SU-DHL-6 (cell line): ENCODE results near the gene NME3.
A peak's percentile ranks its signal among the peaks of the same experiment; 100 is the strongest.

ENCODE experiments used
- H2AFZ ChIP-seq: fragments of 200-600 bp; sonication (generic); 2 replicates; pipeline ENCODE4 v1.6.1; 2014; ENCODE audit warnings: low read depth, mild to moderate bottlenecking, moderate library complexity, mixed read lengths, antibody characterized with exemption, low read length; ENCODE audit not compliant: severe bottlenecking
- H3F3A ChIP-seq: fragments of 200-600 bp; shearing (Covaris generic); 2 replicates; pipeline ENCODE4 v1.6.0; 2016; ENCODE audit warnings: antibody characterized with exemption, mild to moderate bottlenecking; ENCODE audit not compliant: insufficient read depth
- H3K27ac ChIP-seq: fragments of 200-600 bp; sonication (generic); 2 replicates; pipeline ENCODE4 v1.5.1; 2016; ENCODE audit warnings: low read depth, mild to moderate bottlenecking, low read length, moderate library complexity, mixed read lengths
- H3K27me3 ChIP-seq: fragments of 200-600 bp; sonication (generic), shearing (Covaris generic); 2 replicates; pipeline ENCODE4 v1.6.0; 2014; ENCODE audit warnings: mild to moderate bottlenecking, low read length
- H3K36me3 ChIP-seq: fragments of 200-600 bp; sonication (generic); 2 replicates; pipeline ENCODE4 v1.6.1; 2014; ENCODE audit warnings: mild to moderate bottlenecking, low read length, mixed read lengths
- H3K4me2 ChIP-seq: fragments of 300-600, 200-600 bp; shearing (Covaris generic), sonication (generic); 2 replicates; pipeline ENCODE4 v1.6.0; 2014; ENCODE audit warnings: low read length, low read depth, mild to moderate bottlenecking; ENCODE audit not compliant: poor library complexity, severe bottlenecking
- H3K4me3 ChIP-seq: fragments of 200-600 bp; sonication (generic); 2 replicates; pipeline ENCODE4 v1.5.1; 2014; ENCODE audit warnings: antibody characterized with exemption, low read length, mild to moderate bottlenecking, mixed read lengths; ENCODE audit not compliant: insufficient read depth, poor library complexity, severe bottlenecking
- H3K79me2 ChIP-seq: fragments of 200-600 bp; sonication (generic); 2 replicates; pipeline ENCODE4 v1.6.1; 2014; ENCODE audit warnings: mild to moderate bottlenecking, low read length, moderate library complexity; ENCODE audit not compliant: insufficient read depth
- H3K9ac ChIP-seq: fragments of 200-600 bp; sonication (generic); 2 replicates; pipeline ENCODE4 v1.7.0; 2014; ENCODE audit warnings: mild to moderate bottlenecking, low read length
- H3K9me2 ChIP-seq: fragments of 200-600 bp; sonication (generic); replicated peaks from 2 replicates; pipeline ENCODE4 v1.6.1; 2014; ENCODE audit warnings: low read length; ENCODE audit not compliant: insufficient read depth
- H3K9me3 ChIP-seq: fragments of 200-600 bp; sonication (generic); 2 replicates; pipeline ENCODE4 v1.6.1; 2014; ENCODE audit warnings: low read length, mixed read lengths; ENCODE audit not compliant: insufficient read depth
- H4K20me1 ChIP-seq: fragments of 200-600 bp; sonication (generic); 2 replicates; pipeline ENCODE4 v1.6.1; 2014; ENCODE audit warnings: low read depth, mild to moderate bottlenecking, antibody characterized with exemption, low read length, moderate library complexity, mixed read lengths
- CTCF ChIP-seq: fragments of 200-600 bp; sonication (generic); IDR thresholded peaks from one replicate; pipeline ENCODE4 v1.5.1; 2017; ENCODE audit warnings: antibody characterized with exemption, mild to moderate bottlenecking, low read length, moderate library complexity; ENCODE audit not compliant: insufficient read depth, poor library complexity, severe bottlenecking
- EZH2phosphoT487 ChIP-seq: fragments of 200-600 bp; sonication (generic), shearing (Covaris generic); conservative IDR thresholded peaks from 2 replicates; pipeline ENCODE4 v1.6.1; 2018; ENCODE audit warnings: mild to moderate bottlenecking, antibody characterized with exemption, low read length, moderate library complexity, mixed read lengths

The NME3 gene

GRCh38 chr16:1771864-1772361 is 570 bp upstream of the NME3 start:
- H3K9ac ChIP-seq = peak overlapping the region; percentile 93
- no peaks in the 10 kb centered on the region for H3K9me3 ChIP-seq
- H3K4me2 ChIP-seq = peak overlapping the region; percentile 95
- H3K36me3 ChIP-seq = no peaks in the 10 kb centered on the region
- peak overlapping the region; percentile 84 for H3K27ac ChIP-seq
- H2AFZ ChIP-seq = no peak overlapping the region
- peaks cover 16% of the 10 kb centered on the region for H3K79me2 ChIP-seq
- H3K4me3 ChIP-seq = peak overlapping the region; percentile 90
- no peaks in the 10 kb centered on the region for H3K27me3 ChIP-seq
- no peaks in the 10 kb centered on the region for H4K20me1 ChIP-seq
- peaks cover 16% of the 10 kb centered on the region; the same call in 1 of the 2 replicates for H3F3A ChIP-seq
- H3K9me2 ChIP-seq = no peaks in the 10 kb centered on the region
- TF ChIP-seq CTCF (no peak), EZH2phosphoT487 (no peak)

GRCh38 chr16:1770328-1771187 is 785 bp downstream of the NME3 start:
- H3K79me2 ChIP-seq = peaks cover 16% of the 10 kb centered on the region

GRCh38 chr16:1769402-1770300 is 1.7 kb downstream of the NME3 start:
- Histone ChIP-seq H4K20me1 (no peaks in the 10 kb centered on the region), H3K27ac (no peak overlapping the region), H3K36me3 (no peaks in the 10 kb centered on the region)

More at GRCh38 chr16:1770328-1771187, 785 bp downstream of the NME3 start:
- Histone ChIP-seq H3K27me3 (no peaks in the 10 kb centered on the region), H3K9me3 (no peaks in the 10 kb centered on the region), H3F3A (peaks cover 16% of the 10 kb centered on the region; the same call in 1 of the 2 replicates), H3K9me2 (no peaks in the 10 kb centered on the region), H3K4me3 (peak overlapping the region; percentile 90), H3K4me2 (peak overlapping the region; percentile 95), H3K27ac (peak overlapping the region; percentile 84), H3K36me3 (no peaks in the 10 kb centered on the region), H3K9ac (peak overlapping the region; percentile 93), H4K20me1 (no peaks in the 10 kb centered on the region), H2AFZ (no peak overlapping the region)
- TF ChIP-seq CTCF (no peak), EZH2phosphoT487 (no peak)

More at GRCh38 chr16:1769402-1770300, 1.7 kb downstream of the NME3 start:
- Histone ChIP-seq H3K79me2 (peaks cover 16% of the 10 kb centered on the region), H3K27me3 (no peaks in the 10 kb centered on the region), H2AFZ (no peak overlapping the region), H3K4me2 (peak overlapping the region; percentile 95), H3F3A (peaks cover 16% of the 10 kb centered on the region; the same call in 1 of the 2 replicates), H3K9ac (no peak overlapping the region), H3K9me3 (no peaks in the 10 kb centered on the region), H3K4me3 (no peak overlapping the region), H3K9me2 (no peaks in the 10 kb centered on the region)
- no peak for TF ChIP-seq EZH2phosphoT487
- no peak for TF ChIP-seq CTCF
